SIG-M5 treated with dmso at 0.1 percent for 504 hours (cell line): ENCODE results near the gene TCF12.
A peak's percentile ranks its signal among the peaks of the same experiment; 100 is the strongest.
"Not testable (repeated sequence)": the region's sequence is repeated elsewhere in the genome, so short reads cannot be mapped to it uniquely, and the experiment has no call there.

Experiments
- DNase-seq: peaks from one replicate; lab custom pipeline; 2025; ENCODE audit not compliant: unreplicated experiment; lab: John Stamatoyannopoulos, UW

The TCF12 gene

DNA sequence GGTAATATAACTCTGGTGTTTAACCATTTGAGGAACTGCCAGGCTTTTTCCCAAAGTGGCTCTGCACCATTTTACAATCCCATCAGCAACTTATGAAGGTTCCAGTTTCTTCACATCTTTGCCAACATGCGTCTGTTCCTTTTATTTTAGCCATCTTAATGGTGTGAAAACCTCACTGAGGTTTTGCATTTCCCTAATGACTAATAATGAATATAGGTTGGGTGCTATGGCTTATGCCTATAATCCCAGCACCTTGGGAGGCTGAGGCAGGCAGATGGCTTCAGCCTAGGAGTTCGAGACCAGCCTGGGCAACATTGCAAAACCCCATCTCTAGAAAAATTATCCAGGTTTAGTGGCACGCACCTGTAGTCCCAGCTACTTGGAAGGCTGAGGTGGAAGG lies 210.6 kb downstream of the TCF12 start:
- DNase-seq, result no peak

GRCh38 chr15:57130956-57131355 lies 212.5 kb downstream of the TCF12 start:
- no peak for DNase-seq

DNA sequence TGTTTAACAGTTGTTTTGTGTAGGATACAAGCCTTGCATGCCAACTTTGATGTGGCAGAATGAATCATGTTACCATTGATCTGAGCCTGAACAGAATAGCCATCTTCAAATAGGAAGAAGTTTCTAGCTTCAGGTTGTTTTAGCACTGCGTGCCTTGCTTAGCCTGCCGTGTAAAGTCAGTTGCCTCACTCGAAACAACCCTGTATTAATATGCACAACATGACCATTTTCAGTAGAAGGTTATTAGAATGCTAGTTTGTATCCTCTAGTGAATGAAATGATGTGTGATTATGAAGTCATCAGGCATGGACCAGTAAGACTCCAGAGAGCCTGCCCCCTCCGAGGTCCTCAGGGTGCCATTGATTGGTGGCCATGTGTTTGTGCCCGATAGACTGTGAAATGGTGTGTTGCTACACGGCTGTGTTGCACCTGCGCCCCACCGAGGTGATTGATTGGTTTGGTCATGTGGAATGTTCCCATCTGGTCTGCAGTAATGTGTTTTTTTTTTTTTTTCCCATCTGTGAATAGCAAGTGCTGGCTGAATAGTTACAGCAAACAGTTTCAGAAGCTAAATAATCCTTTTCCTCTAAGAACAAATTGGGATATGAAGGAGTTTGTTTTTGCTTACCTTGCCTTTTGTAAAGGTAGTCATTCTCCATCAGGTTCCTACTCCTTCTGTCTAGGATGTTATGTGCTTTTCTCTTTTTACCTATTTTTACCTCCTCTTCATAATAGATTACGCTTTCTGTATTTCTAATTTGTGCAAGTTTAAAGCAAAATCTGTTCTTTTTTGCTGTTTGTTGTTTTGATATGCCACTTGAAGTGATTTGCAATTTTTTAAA lies 214.9 kb downstream of the TCF12 start:
- DNase-seq, result no peak

GRCh38 chr15:57134071-57134605 lies 215.7 kb downstream of the TCF12 start:
- DNase-seq, result no peak

DNA sequence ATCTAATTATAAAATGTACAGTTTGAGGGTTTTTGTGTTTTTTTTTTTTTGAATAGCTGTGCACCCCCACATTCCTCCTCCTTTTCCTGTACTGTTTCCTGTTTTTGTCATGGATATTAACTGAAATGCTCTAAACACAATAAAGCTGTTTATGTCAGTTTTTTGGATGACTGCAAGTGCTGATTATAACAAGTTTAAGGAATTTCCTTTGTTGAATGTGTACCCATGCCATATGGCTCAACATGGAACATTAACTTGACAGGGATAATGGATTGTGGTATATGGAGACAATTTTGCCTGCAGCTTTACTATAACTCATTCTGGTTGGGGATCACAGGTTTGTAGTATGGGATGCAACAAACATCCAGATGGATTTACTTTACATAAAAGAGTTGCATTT lies 216.4 kb downstream of the TCF12 start:
- no peak for DNase-seq

DNA sequence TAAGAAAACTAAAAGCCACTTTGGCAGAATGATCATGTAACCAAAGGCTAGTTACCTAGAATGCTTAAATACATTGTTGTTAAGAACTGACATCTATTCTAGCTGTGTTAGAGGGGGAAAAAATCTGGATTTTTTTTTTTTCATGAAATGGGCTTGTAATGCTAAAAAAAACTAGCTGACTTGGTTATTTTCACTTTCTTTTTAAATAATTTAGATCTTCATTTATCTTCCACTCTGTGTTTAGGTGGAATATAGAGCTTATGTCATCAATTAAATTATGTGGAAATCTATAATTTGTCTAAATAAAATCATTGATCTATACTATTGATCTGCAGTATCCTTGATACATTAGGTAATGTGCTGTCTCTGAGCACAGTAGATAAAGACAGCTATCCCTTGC lies 217.4 kb downstream of the TCF12 start:
- no peak for DNase-seq

DNA sequence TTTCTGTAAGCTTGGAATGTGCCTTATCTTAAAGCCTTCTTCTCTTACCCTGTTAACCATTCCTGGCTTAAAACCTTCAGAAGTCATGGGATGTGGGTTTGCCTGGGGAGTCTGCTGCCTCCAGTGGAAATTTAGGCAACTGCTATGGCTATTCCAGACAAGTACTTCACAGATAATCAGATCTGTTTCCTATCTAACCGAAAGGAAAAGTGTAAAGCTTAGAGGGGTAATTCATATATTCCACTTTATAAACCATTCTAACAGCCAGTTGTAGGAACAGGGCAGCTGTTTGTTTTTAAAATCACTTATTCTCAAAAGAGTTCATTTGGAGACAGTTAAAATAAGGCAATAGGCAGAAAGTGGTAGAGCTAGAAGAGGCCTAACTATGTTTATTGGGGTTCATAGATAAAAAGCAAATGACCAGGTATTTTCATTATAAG lies 219.9 kb downstream of the TCF12 start:
- DNase-seq, result peak; percentile 20

DNA sequence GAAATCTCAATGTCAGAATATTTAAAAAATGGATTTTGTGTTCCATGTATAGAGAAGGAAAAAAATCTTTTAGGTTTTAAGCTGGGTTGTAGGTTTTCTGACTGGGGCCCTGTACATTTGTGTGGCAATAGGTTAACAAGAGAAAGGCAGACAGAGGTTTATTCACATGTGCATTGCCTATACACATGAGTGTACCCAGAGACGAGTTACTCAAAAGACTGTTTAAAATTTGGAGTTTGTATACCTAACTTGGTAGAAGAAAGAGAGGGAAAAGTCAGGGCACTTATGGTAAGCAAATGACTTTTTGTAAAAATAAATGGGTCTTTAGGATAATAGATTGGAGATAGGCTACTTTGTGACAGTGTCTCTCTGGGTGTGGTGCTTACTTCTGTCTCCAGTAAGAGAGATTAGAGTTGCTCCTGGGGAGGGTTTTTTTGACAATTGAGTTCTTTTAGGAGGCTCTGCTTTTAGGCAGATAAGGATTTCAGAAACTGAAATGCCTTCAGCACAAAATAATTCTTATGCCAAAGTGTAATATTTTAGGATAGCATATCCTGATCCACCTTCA lies 225.2 kb downstream of the TCF12 start:
- no peak for DNase-seq

DNA sequence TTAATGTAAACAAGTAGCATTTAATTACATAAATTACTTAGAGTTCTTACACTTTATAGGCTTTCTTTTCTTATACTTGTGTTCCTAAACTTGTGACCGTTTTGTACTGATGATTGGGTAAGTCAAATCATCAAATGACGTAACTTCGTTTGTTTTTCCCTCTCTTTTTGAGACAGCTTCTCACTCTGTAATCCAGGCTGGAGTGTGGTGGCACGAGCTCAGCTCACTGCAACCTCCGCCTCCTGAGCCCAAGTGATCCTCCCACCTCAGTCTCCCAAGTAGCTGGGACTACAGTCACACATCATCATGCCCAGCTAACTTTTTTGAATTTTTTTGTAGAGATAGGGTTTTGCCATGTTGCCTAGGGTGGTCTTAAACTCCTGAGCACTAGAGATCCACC lies 226.0 kb downstream of the TCF12 start:
- DNase-seq, result no peak

DNA sequence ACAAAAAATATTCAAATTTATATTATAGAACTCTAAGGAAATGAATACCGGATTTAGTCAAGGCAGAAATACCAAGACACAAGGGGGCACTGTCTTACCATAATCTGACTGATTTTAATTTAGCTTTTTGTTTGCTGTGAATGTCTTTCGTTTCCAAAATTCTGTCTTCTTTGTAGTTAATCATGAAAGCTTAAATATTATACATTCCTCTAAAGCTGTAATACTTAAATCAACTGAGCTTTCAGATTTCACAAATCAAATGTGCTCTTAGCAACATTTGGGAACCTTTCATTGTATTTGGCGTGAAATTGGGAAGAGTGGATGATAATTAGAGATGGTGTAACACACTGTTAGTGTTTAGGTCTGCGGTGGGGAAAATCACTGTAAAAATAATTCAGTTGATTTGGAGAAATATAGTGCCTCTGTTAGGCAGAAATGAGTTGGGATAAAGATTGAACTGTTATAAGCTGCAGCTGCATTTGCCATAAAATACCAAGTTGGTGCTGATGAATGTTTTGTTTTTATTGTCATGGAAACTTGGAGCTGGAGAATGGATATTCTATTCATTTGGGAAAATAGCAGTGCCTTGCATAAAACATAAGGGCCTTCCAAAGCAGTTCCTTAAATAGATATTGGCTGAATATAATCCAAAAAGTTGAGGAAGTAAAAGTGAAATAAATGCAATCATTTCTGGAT lies 228.2 kb downstream of the TCF12 start:
- DNase-seq, result peak; percentile 52

DNA sequence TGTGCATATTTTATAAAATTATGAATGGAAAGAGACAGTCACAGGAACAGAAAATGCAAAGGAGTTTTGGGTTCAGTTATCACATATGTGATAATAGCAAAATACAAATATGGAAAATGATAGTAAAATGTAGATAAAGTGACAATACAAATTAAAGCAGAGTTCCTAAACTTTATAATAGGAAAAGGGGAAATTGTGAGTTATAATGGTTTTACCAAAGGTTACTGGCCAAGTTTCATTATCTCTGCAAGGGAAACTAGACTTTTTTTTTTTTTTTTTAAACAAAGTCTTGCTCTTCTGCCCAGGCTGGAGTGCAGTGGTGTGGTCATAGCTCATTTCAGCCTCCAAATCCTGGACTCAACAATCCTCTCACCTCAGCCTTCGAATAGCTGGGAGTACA lies 229.2 kb downstream of the TCF12 start:
- no peak for DNase-seq

GRCh38 chr15:57148262-57148661 lies 229.8 kb downstream of the TCF12 start:
- DNase-seq, result no peak

DNA sequence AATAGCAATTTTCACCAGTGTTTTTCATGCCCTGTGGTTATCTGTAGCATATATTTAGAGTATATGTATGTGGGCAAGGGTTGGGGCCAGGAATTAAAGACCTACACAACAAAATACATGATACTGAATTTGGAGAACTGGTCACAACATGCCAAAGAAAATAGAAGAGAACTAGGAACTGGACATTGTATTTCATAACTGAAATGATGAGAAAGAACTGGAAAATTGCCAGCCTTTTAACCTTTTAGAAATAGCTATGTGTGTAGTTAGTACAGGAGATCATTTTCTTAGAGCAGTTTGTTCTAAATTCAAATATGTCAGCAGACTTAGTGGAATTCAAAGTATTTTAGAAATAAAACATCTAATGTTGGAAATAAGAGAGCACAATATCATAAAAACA lies 230.8 kb downstream of the TCF12 start:
- DNase-seq, result no peak

GRCh38 chr15:57150066-57150865 lies 231.8 kb downstream of the TCF12 start:
- DNase-seq, result no peak

GRCh38 chr15:57150866-57151203 lies 232.4 kb downstream of the TCF12 start:
- DNase-seq, result not testable (repeated sequence)

- DNase-seq, result no peak
Measured at GRCh38 chr15:57152133-57152532, 233.7 kb downstream of the TCF12 start.

DNA sequence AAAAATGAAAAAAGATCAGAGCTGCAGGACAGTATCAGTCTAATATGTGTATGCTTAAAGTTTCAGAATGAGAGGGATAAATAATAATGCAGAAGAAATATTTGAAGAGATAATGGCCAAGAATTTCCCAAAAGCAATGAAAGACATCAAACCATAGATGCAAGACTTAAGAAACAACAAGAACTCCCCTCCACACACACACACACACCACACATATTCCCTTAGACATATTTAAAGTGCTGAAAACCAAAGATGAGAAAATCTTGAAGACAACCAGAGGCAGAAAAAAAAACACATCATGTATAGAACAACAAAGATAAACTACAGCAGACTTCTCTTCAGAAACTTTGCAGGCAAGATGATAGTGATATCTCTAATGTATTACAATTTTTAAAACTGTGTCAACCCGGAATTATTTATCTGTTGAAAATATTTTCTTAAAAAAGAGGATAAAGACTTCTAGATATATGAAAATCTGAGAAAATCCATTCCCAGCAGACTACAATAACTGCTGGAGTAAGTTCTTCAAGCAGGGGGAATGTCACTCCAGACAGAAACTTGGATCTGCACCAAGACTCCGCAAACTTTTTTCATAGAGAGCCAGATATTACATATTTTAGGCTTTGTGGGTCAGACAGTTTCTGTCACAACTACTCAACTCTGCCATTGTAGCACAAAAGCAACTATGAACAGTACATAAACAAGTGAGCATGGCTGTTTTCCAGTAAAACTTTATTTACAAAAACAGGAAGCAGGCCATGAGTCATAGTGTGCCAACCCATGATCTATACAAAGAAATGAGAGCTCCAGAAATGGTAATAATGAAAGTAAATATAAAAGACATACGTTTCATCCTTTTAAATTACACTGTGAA lies 234.5 kb downstream of the TCF12 start:
- DNase-seq, result peak; percentile 36

GRCh38 chr15:57156210-57156884 lies 237.9 kb downstream of the TCF12 start:
- DNase-seq, result no peak

DNA sequence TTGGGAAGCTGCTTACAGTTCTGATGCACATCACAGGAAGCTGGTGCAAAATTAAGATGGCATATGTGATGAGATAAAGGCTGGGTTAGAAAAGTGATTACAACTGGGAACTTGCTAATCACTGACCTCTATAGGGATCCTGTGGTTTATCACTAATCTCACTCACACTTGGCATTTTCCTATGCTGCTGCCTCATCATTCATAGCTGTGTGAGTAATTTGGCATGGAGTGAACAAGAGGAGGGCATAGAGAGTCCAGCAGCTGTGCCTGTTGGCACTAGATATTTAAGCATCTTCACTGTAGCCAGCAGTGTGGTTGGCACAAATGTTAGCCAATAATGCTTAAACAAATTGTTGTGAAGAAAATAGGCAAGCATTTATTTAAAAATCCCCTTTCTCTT lies 240.1 kb downstream of the TCF12 start:
- DNase-seq, result no peak
